HG02759 (cell line): ENCODE measurements around the gene POMZP3.
"Not testable (repeated sequence)": the region's sequence is repeated elsewhere in the genome, so short reads cannot be mapped to it uniquely, and the experiment has no call there.

Experiments used
- ATAC-seq: cut with Tn5 transposase; IDR thresholded peaks from one replicate; pipeline ENCODE4 v1.9.1; 2021; ENCODE audit warnings: mild to moderate bottlenecking, moderate library complexity; ENCODE audit not compliant: unreplicated experiment

Gene POMZP3

DNA sequence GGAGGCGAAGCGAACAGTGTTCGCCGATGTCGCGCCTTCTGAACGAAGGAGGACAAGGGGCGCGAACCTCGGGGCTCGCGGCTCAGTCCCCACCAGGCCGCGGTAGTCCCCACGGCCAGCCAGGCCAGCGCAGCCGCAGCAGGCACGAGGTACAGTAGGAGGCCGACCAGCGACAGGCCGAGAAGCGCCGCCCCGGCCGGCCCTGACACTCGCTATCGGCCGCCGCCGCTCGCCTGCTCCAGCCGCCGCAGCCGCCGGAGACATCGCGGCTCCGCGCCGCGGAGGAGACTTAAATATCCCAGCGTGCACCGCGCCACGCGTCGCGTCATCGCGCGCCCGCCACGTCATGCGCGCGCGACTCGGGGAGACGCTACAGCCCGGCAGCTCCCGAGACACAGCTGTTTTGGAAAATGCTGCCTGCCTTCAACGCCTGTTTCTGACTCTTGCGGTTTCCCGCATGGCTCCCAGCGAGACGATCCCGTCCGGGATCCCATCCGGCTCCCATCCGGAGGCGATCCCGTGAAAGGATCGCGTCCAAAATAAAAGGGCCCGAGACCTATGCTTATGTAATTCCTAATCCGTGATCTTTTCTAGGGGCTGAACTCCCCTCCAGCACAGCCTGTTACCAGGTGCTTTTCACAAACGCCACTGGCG is at the start of gene POMZP3:
POMZP3 (minus strand) TSS at position 291 of the 654 bp plus-strand sequence. CDS start 1,215 bp downstream, outside the sequence.
- ATAC-seq: peak; percentile 91

DNA sequence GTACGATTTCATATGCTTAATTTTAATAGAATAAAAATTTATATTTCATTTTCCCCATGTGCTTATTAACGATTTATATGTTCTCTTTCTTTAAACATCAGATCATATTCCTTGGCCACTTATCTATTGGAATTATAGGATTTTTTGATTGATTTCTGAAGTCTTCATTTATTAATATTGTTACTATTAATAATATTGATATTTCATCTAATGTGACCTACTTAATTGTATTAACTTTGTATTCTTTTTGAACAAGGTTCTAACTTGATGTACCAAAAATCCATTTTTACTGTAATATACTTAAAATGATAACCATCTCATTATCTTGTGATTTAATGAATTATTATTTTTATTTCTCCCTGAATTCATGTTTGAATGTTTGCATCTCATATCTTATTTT is 48.7 kb upstream of the POMZP3 start:
- not testable (repeated sequence) for ATAC-seq

DNA sequence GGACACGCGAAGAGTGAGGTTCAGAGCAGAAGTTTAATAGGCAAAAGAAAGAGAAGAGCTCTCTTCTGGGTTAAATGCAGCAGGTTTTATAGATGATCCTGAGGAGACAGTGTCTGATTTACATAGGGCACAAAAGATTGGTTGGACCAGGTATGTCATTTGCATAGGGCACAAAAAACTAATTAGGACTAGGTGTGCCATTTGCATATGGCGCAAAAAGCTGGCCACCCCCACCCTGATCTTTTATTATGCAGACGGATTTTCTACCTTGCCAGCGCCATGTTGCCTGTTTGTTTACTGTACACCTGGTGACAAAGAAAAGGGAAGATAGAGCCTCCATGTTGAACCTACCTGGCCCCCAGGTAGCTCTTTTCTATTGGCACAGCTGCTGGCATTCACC is 46.3 kb upstream of the POMZP3 start:
- not testable (repeated sequence) for ATAC-seq

DNA sequence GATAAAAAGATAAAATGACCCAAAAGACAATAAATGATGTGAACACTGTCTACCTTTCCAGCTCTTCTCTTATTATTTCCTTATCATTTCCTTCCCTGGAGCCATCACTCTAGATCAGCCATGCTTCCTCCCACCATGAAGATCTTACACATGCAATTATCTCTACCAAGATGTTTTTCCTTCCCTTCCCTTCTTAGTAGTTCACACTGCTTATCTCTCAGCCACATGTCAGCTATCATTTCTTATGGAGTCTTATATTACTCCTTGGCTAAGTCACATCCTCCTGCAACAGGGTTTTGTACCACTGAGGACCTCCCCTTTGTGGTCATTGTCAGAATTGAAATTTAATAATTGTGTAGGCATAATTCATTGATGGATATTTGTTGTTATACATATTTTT is 32.1 kb upstream of the POMZP3 start:
- ATAC-seq: not testable (repeated sequence)

DNA sequence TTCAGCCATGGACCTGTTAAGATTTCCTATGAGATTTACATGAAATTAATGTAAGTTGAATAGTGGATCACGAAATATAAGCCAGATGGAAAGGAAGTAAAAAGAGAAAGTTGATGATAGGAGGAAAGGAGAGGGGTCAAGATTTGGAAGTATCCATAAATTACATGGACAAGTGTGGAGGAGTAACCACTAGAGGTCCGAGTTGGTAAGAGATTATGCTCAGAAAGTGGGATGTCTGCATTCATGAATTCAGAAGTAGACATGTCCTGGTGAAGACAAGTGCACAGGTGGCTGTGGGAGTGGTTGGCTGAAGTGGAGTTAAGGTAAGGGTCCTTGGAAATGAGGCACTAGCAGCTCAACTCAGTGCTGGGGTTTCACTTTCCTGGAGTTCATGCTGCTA is 29.3 kb upstream of the POMZP3 start:
- ATAC-seq: not testable (repeated sequence)

DNA sequence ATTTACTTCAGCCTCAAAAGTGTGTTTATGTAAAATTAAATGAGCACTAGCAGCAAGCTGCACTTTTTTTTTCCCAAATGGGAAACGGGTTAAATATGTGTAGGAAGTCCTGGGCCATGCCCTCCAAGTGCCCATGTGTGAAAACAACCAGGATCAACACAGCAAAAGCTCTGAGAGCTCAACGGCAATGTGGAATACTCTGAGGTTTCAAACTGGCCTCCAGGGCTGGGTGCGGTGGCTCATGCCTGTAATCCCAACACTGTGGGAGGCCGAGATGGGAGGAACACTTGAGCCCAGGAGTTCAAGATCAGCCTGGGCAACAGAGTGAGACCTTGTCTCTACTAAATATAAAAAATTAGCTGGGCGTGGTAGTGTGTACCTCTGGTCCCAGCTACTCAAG is 15.5 kb upstream of the POMZP3 start:
- not testable (repeated sequence) for ATAC-seq

DNA sequence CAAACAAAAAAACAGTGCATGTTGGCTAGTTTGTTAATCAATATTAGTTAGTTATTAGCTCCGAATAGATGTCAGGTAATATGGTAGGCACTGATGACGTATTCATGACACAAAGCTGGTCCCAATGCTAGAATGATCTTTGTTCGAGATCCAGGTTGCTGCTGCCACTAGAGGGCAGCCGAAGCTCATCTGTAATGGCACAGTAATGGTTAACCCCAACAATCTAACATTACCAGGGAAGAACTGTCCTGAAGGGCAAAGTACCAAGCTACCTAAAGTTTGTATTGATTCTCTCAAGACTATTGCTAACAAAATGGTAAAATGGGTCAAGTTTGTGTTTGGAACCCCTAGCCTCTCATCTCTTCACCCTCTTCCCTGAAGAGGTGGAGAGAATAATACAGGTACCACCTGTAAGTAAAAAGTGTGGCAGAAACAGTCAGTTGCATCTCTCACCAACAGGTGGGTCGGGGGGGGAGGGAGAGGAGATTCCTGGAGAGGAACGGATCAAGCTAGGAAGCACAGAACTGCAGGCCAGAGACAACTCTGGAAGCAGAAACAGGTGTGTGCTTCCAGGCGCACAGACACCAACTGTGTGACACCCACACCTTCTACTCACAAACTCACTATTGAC is 10.1 kb upstream of the POMZP3 start:
- peak; percentile 95 for ATAC-seq

DNA sequence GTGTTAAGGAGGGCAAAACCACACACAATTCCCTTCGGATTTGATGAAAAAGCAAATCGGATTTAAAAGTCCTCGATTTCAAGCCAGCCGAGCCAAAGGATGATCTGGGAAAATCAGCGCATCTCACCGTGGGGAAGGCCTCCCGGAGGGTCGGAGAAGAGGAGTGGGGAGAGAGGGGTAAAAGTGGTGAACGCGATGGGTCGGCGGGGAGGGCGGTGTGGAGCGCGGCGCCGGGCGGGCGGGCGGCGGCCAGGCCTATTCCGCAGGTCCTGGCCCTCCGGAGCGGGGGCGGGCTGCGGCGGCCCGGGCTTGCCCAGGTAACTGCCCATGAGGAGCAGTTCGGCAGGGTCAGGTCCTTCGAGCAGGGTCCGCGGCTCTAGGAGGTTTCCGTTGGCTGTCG is 498 bp downstream of the POMZP3 start:
- peak; percentile 55 for ATAC-seq

DNA sequence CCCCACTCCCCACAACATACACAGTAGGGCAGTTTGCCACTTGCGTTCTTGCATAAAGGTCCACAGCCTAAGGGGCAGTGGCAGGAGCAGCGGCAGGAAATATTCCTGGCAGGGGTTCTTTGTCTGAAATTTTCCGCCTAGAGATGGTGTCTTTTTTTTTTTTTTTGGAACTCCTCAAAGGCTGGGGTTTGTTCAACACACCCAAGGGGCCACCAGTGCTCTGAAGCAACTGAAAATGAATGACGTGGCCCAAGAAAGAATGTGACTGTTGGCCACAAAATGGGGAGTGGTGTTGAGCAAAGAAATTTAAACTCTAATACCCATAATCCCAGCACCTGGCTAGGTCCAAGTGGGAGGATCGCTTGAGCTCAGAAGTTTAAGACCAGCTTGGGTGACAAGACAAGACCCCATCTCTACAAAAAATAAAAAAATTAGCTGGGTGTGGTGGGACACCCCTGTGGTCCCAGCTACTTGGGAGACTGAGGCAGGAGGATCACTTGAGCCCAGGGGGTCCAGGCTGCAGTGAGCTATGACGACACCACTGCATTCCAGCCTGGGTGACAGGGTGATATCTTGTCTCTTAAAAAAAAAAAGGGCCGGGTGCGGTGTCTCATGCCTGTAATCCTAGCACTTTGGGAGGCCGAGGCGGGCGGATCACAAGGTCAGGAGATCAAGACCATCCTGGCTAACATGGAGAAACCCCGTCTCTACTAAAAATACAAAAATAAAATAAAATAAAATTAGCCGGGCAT is 7.5 kb downstream of the POMZP3 start:
- not testable (repeated sequence) for ATAC-seq

DNA sequence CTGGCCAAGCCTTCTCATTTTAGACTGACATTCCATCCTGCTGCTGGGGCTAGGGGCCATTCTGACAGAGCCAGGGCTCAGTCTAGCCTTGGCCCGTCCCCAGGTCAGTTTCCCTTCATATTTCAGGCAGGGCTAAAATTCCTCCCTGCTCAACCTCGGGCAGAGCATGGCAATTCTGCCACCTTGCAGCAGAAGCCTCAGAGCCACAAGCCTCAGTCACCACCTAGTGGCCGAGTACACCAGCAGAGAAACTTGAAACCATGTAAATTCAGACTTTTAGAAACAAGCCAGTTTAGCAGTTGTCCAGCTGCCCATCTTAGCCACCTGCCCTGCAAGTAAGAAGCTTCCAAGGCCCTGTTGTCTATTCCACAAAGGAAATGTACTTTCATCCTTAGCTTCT is 13.3 kb downstream of the POMZP3 start:
- not testable (repeated sequence) for ATAC-seq

DNA sequence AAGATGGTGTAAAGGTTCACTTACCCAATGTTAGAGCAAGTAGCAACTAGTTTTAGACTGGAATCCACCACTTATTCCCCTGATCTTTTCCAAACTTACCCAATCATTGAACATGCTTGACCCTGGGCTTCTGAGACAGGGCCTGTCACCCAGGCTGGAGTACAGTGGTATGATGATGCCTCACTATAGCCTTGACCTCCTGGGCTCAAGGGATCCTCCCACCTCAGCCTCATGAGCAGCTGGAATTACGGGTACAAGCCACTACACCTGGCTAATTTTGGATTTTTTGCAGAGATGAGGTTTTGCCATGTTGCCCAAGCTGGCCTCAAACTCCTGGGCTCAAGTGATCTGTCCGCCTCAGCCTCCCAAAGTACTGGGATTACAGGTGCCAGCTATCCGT is 14.8 kb downstream of the POMZP3 start:
- ATAC-seq: not testable (repeated sequence)

DNA sequence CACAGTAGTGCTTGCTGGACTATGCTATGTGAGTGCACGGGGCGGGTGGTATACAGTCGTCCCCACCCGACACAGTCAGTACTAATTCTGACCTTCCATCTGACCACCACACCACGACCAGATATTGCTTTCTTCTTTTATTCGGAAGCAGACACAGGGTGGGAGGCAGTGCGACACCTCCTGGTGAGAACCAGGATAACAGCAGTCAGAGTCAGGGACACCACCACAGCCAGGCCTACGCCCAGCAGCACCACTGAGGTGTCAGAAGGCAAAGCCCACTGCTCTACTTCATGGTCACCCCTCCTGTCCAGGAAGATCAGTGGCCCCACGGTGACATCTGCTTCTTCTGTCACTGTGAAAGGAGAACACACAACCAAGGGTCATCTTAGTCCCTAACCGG is 17.2 kb downstream of the POMZP3 start:
- ATAC-seq: peak; percentile 43

DNA sequence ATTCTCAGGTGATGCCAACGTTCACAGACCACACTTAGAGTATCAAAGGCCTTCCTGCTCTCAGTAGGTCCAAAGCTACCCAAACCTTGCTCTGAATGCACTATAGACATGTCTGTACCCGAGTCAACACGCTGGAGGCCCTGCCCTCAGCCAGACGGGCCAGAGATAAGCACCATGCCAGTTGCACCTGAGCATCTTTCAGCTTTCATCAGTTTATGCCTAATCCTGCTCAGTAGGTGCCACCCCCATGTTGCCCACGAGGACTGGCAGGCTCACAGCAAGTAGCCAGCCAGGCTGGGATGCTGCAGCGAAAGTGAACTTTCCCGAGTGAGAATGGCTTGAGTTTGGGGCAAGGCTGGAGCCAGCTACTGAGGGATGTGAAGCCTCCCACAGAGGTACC is 18.6 kb downstream of the POMZP3 start:
- ATAC-seq: not testable (repeated sequence)

DNA sequence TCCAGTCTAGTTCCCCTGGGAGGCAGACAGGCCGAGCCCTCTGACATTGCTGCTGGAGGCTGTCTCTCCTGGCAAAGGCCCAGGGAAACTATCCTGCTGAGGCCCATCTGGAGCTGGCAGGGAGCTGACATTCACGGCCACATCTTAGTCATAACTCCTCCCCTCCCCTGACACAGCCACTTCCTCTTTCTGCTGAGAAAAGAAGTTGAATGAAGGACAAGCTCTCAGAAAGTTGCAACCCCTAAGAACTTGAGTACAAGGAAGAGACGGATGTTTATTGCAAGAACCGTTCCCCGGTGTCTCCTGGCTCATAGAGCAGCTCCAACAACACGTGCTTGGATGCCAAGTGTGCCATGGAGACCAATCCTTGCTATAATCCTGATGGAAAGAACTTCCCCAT is 21.1 kb downstream of the POMZP3 start:
- ATAC-seq: peak; percentile 95

DNA sequence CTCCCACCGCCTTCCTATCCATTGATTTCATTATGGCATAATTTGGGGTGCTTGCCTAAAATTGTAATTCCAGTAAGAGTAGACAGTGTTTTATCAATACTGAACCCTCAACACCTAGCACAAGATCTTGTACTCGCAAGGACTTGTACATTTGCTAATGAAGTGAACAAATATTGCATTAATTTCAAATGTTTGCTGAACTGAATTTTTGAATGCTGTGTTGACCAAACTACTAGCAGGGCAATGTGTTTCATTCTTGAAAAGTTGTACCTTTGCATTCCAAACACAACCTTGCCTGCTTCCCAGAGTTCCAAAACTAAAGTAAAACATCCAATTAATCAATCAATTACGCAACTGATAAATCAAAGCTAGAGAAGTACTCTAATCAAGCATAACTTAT is 26.4 kb downstream of the POMZP3 start:
- ATAC-seq: not testable (repeated sequence)

DNA sequence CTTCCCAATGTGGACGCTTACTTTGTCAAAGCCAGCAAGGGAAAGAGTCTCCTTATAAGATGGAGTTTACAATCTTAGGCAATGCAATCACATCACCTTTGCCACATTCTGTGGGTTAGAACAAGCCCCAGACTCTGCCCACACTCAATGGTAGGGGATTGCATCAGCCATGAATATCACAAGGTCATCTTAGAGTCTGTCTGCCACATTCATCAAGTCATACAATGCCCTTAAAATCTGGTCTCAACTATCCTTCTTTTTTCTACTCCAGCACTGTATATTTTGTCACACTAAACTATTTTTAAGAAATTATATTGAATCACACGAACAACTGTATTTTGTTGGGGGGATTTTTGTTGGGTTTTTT is 27.0 kb downstream of the POMZP3 start:
- not testable (repeated sequence) for ATAC-seq

DNA sequence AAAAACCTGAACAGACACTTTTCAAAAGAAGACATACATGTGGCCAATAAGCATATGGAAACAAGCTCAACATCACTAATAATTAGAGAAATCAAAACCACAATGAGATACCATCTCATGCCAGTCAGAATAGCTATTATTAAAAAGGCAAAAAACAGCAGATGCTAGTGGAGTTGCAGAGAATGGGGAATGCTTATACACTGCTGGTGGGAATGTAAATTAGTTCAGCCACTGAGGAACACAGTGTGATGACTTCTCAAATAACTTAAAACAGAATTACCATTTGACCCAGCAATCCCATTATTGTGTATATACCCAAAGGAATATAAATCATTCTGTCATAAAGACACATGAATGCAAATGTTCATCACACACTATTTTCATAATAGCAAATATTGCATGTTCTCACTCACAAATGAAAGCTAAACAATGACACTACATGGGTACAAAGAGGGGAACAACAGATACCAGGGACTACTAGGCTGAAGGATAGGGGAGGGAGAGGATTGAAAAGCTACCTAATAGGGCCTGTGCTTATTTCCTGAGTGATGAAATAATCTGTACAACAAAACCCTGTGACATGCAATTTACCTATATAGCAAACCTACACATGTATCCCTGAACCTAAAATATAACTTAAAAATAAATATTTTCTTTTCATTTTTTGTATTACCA is 28.4 kb downstream of the POMZP3 start:
- ATAC-seq: not testable (repeated sequence)

DNA sequence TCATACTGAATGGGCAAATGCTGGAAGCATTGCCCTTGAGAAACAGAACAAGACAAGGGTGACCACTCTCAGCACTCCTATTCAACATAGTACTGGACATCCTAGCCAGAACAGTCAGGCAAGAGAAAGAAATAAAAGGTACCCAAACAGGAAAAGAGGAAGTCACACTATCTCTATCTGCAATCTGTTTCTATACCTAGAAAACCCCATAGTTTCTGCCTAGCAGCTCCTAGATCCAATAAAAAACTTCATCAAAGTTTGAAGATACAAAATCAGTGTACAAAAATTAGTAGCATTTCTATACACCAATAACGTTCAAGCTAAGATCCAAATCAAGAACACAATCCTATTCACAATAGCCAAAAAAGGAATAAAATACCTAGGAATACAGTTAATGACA is 29.8 kb downstream of the POMZP3 start:
- not testable (repeated sequence) for ATAC-seq

DNA sequence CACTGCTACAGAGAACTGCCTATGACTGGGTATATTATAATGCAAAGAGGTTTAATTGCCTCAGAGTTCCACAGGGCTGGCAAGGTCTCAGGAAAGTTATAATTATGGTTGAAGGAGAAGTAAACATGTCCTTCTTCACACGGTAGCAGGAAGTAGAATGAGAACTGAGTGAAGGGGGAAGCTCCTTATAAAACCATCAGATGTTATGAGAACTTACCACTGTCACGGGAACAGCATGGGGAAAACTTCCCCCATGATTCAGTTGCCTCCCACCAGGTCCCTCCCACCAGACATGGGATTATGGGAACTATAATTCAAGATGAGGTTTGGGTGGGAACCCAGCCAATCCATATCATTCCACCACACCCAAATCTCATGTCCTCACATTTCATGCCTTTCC is 34.4 kb downstream of the POMZP3 start:
- not testable (repeated sequence) for ATAC-seq

DNA sequence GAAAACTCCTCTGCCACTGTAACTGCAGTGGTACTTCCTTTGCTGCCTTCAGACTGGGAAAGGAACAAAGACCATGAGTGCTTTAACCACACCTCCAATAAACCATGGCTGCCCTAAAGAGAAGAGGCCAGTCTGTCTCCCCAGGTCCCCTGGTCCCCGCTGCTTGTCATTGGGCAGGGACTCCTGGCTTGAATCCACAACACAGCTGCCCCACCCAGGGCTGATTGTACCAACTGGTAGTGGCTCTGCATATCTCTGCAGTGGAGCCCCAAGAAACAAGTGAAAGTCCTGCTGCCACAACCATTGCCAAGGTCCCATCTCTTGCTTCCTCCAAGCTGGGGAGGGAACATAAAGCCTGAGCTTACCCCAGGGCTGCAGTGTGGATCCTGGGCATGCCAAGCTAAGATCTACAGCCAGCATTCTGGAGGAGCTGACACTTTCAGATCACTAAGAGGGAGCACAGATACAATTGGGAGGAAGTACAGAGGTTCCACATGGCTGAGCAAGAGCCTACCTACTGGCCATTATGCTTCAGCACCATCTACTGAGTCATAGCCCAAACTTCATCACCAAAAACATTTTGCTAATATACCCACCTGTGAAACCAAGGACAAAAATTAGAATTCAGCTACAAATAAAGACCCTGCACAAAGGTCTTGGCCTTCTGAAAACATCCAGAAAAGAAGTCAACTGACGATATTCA is 35.3 kb downstream of the POMZP3 start:
- peak; percentile 86 for ATAC-seq

DNA sequence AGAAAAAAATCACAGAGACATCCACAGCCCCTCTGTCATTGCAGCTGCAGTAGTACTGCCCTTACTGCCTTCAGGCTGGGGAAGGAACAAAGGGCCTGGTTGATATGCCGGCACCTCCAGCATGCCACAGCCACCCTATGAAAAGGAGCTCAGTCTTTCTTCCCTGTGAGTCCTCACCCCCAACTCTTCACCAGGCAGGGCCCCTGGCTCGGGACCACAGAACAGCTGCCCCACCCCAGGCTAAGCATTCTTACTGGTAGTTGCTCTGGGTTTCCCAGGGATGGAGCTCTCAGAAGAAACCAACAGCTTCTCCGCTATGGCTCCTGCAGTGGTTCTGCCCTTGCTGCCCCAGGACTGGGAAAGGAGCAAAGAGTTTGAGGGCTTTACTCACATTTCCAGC is 36.0 kb downstream of the POMZP3 start:
- ATAC-seq: not testable (repeated sequence)
